H9 (cell line): ENCODE measurements around the gene SMARCAL1. TPM values are rescaled to one million over a fixed set of nuclear protein-coding genes. Genes with fewer than 3 reads are reported as not detected.

Source experiments
- DNase-seq: peaks from one replicate; pipeline ENCODE4 v3.0.0-alpha.2; 2017
- H2AFZ ChIP-seq: one replicate; pipeline ENCODE4 v1.6.1; 2013; ENCODE audit warnings: mild to moderate bottlenecking, low read length, control low read depth, moderate library complexity
- H2AK5ac ChIP-seq: 2 replicates; pipeline ENCODE4 v1.6.1; 2013; ENCODE audit warnings: low read length, control low read depth, mixed read lengths; ENCODE audit not compliant: insufficient read length
- H2BK120ac ChIP-seq: one replicate; pipeline ENCODE4 v1.6.1; 2013; ENCODE audit warnings: low read depth, mild to moderate bottlenecking, low read length, control low read depth, inconsistent platforms; ENCODE audit not compliant: poor library complexity, severe bottlenecking
- H2BK12ac ChIP-seq: 2 replicates; pipeline ENCODE4 v1.6.1; 2013; ENCODE audit warnings: low read length, control low read depth, mixed read lengths, low read depth; ENCODE audit not compliant: insufficient read length
- H2BK15ac ChIP-seq: 2 replicates; pipeline ENCODE4 v1.6.1; 2013; ENCODE audit warnings: low read depth, low read length, control low read depth
- H2BK20ac ChIP-seq: one replicate; pipeline ENCODE4 v1.6.1; 2013; ENCODE audit warnings: low read depth, mild to moderate bottlenecking, low read length, control low read depth, inconsistent platforms; ENCODE audit not compliant: poor library complexity, severe bottlenecking
- H2BK5ac ChIP-seq: 2 replicates; pipeline ENCODE4 v1.6.1; 2013; ENCODE audit warnings: low read length, control low read depth, mixed read lengths; ENCODE audit not compliant: insufficient read length
- H3K14ac ChIP-seq: 2 replicates; pipeline ENCODE4 v1.6.1; 2013; ENCODE audit warnings: low read length, control low read depth; ENCODE audit not compliant: insufficient read depth
- H3K18ac ChIP-seq: 2 replicates; pipeline ENCODE4 v1.6.1; 2013; ENCODE audit warnings: low read depth, mild to moderate bottlenecking, mixed read lengths, low read length, control low read depth; ENCODE audit not compliant: insufficient read length
- H3K23ac ChIP-seq: 2 replicates; pipeline ENCODE4 v1.6.1; 2013; ENCODE audit warnings: low read length, control low read depth, mixed read lengths, low read depth; ENCODE audit not compliant: insufficient read length
- H3K23me2 ChIP-seq: 2 replicates; pipeline ENCODE4 v1.6.1; 2013; ENCODE audit warnings: low read depth, mild to moderate bottlenecking, mixed read lengths, low read length, control low read depth; ENCODE audit not compliant: insufficient read length, poor library complexity, severe bottlenecking
- H3K27ac ChIP-seq: 2 replicates; pipeline ENCODE4 v1.5.1; 2013; ENCODE audit warnings: low read length, control low read depth, mixed read lengths, low read depth; ENCODE audit not compliant: insufficient read length
- H3K27me3 ChIP-seq: 2 replicates; pipeline ENCODE4 v1.6.1; 2013; ENCODE audit warnings: low read length, control low read depth, inconsistent platforms; ENCODE audit not compliant: insufficient read depth
- H3K4ac ChIP-seq: 2 replicates; pipeline ENCODE4 v1.6.1; 2013; ENCODE audit warnings: low read depth, mild to moderate bottlenecking, control low read depth, inconsistent platforms, low read length, moderate library complexity
- H3K4me1 ChIP-seq: 2 replicates; pipeline ENCODE4 v1.6.1; 2013; ENCODE audit warnings: low read length, control low read depth, inconsistent platforms; ENCODE audit not compliant: insufficient read depth
- H3K4me2 ChIP-seq: 2 replicates; pipeline ENCODE4 v1.6.1; 2013; ENCODE audit warnings: low read length, control low read depth, mixed read lengths; ENCODE audit not compliant: insufficient read length, insufficient read depth
- H3K56ac ChIP-seq: 2 replicates; pipeline ENCODE4 v1.6.1; 2013; ENCODE audit warnings: low read depth, mild to moderate bottlenecking, mixed read lengths, low read length, control low read depth; ENCODE audit not compliant: insufficient read length
- H3K79me1 ChIP-seq: 2 replicates; pipeline ENCODE4 v1.6.1; 2013; ENCODE audit warnings: low read depth, mild to moderate bottlenecking, moderate library complexity, low read length, control low read depth, inconsistent platforms; ENCODE audit not compliant: insufficient read depth, poor library complexity, severe bottlenecking
- H3K79me2 ChIP-seq: 2 replicates; pipeline ENCODE4 v1.6.1; 2013; ENCODE audit warnings: low read length, control low read depth, inconsistent platforms; ENCODE audit not compliant: insufficient read depth
- H3K9ac ChIP-seq: 2 replicates; pipeline ENCODE4 v1.6.1; 2013; ENCODE audit warnings: low read length, control low read depth, mixed read lengths; ENCODE audit not compliant: insufficient read length; ENCODE audit errors: extremely low read depth
- H3K9me3 ChIP-seq: one replicate; pipeline ENCODE4 v1.6.1; 2013; ENCODE audit warnings: low read depth, low read length, inconsistent platforms; ENCODE audit not compliant: control insufficient read depth
- H3T11ph ChIP-seq: one replicate; pipeline ENCODE4 v1.6.1; 2013; ENCODE audit warnings: mild to moderate bottlenecking, low read length, control low read depth, inconsistent platforms
- H4K20me1 ChIP-seq: one replicate; pipeline ENCODE4 v1.6.1; 2013; ENCODE audit not compliant: control insufficient read depth, insufficient read length, insufficient read depth
- H4K5ac ChIP-seq: 2 replicates; pipeline ENCODE4 v1.6.1; 2013; ENCODE audit warnings: low read depth, mild to moderate bottlenecking, mixed read lengths, low read length, control low read depth; ENCODE audit not compliant: insufficient read length
- H4K8ac ChIP-seq: replicated peaks from 2 replicates; pipeline ENCODE4 v1.6.1; 2013; ENCODE audit warnings: low read length, control low read depth, mixed read lengths, low read depth; ENCODE audit not compliant: insufficient read length
- H4K91ac ChIP-seq: 2 replicates; pipeline ENCODE4 v1.6.1; 2013; ENCODE audit warnings: low read depth, mild to moderate bottlenecking, moderate library complexity, mixed read lengths, low read length, control low read depth; ENCODE audit not compliant: insufficient read length
- H3K27ac Mint-ChIP-seq, 3 experiments: 2 replicates in 2 of 3; 3 replicates in 1 of 3; pipeline ENCODE4 v1.8.0; 2020 to 2021; ENCODE audit warnings: mixed read lengths in 3 of 3, mild to moderate bottlenecking in 1 of 3, moderate library complexity in 1 of 3
- H3K27me3 Mint-ChIP-seq: 2 replicates; pipeline ENCODE4 v1.8.0; 2021; ENCODE audit warnings: low read depth, mild to moderate bottlenecking, moderate library complexity, mixed read lengths
- H3K36me3 Mint-ChIP-seq, 3 experiments: 2 replicates in 2 of 3; 3 replicates in 1 of 3; pipeline ENCODE4 v1.8.0; 2020 to 2021; ENCODE audit warnings: low read depth in 3 of 3, mixed read lengths in 3 of 3; ENCODE audit not compliant: insufficient read depth in 1 of 3
- H3K4me1 Mint-ChIP-seq, 2 experiments: 2 replicates each; pipeline ENCODE4 v1.8.0; 2020; ENCODE audit warnings: mixed read lengths in 2 of 2
- H3K4me3 Mint-ChIP-seq, 2 experiments: 2 replicates in 1 of 2; 3 replicates in 1 of 2; pipeline ENCODE4 v1.8.0; 2020 to 2021; ENCODE audit warnings: mild to moderate bottlenecking in 2 of 2, mixed read lengths in 2 of 2, moderate library complexity in 1 of 2
- H3K9me3 Mint-ChIP-seq, 2 experiments: 2 replicates in 1 of 2; 3 replicates in 1 of 2; pipeline ENCODE4 v1.8.0; 2020; ENCODE audit warnings: mild to moderate bottlenecking in 2 of 2, mixed read lengths in 2 of 2, moderate library complexity in 1 of 2
- CTCF ChIP-seq: fragments of 200-600 bp; sonication (generic); conservative IDR thresholded peaks from 3 replicates; pipeline ENCODE4 v1.8.0; 2021; ENCODE audit warnings: antibody characterized with exemption, mild to moderate bottlenecking
- WGBS: extraction: QIAGEN DNeasy Blood & Tissue Kit; methylation state at CpG from one replicate; pipeline ENCODE4 v1.1.7; 2013; ENCODE audit warnings: missing lambda C conversion rate, low lambda C conversion rate, mixed read lengths; ENCODE audit not compliant: insufficient read length; ENCODE audit errors: extremely low coverage; 5-methylcytosine and 5-hydroxymethylcytosine counted together
- total RNA-seq: library from RNA; stranded (reverse); gene quantifications from 2 replicates; pipeline ENCODE4 v1.2.1, GENCODE V29; 2021

SMARCAL1 gene
- total RNA-seq, 1 experiment from 2014 or later: 16.5 TPM

- no peak overlapping the region for H3K4me2 ChIP-seq
- no peak overlapping the region for H2BK12ac ChIP-seq
- Mint-ChIP-seq H3K9me3 (no peaks in the 10 kb centered on the region), H3K27me3 (no peaks in the 10 kb centered on the region; the same call in none of the 2 replicates), H3K4me1 (peaks cover 7 to 12% of the 10 kb centered on the region in 2 experiments; a peak in 3 of 4 replicates), H3K4me3 (no peak overlapping the region), H3K36me3 (no peaks in the 10 kb centered on the region; a peak in 1 of 7 replicates), H3K27ac (no peak overlapping the region; a peak in 1 of 7 replicates)
- no peak overlapping the region for H2AFZ ChIP-seq
- no peak overlapping the region for H2BK15ac ChIP-seq
- H3K18ac ChIP-seq: no peak overlapping the region
- no peak overlapping the region for H3K4ac ChIP-seq
- no peak overlapping the region for H3T11ph ChIP-seq
- H2BK5ac ChIP-seq: no peak overlapping the region
- H4K20me1 ChIP-seq: no peaks in the 10 kb centered on the region
- H3K9ac ChIP-seq: no peak overlapping the region
- H3K27me3 ChIP-seq: no peaks in the 10 kb centered on the region
- H3K9me3 ChIP-seq: no peaks in the 10 kb centered on the region
- no peak overlapping the region for H2BK20ac ChIP-seq
- H2BK120ac ChIP-seq: no peak overlapping the region
- H3K4me1 ChIP-seq: no peaks in the 10 kb centered on the region
- no peak overlapping the region for H3K23ac ChIP-seq
- TF ChIP-seq CTCF: no peak
- no peaks in the 10 kb centered on the region for H3K79me1 ChIP-seq
- no peak for DNase-seq
- H3K23me2 ChIP-seq: no peaks in the 10 kb centered on the region
- no peak overlapping the region for H3K56ac ChIP-seq
- no CpG with 5 or more reads among the region's 12 CpGs for WGBS
- H3K27ac ChIP-seq: no peak overlapping the region
- H4K91ac ChIP-seq: no peak overlapping the region
- H4K8ac ChIP-seq: no peak overlapping the region
- no peak overlapping the region for H2AK5ac ChIP-seq
- H4K5ac ChIP-seq: no peak overlapping the region
- no peaks in the 10 kb centered on the region for H3K79me2 ChIP-seq
- H3K14ac ChIP-seq: no peak overlapping the region
Observed at GRCh38 chr2:216392945-216393840, 19.1 kb upstream of the SMARCAL1 start.
